TTC549 (cell line): Measurements from ENCODE around the gene PCSK7.

Experiments used
- FAIRE-seq: peaks from 2 replicates; lab custom pipeline; 2012; peaks lifted over from hg19 to GRCh38; lab: Jason Lieb, UNC

The PCSK7 gene

GRCh38 chr11:117230999-117231841 lies 653 bp downstream of the PCSK7 start:
- FAIRE-seq = no peak

DNA sequence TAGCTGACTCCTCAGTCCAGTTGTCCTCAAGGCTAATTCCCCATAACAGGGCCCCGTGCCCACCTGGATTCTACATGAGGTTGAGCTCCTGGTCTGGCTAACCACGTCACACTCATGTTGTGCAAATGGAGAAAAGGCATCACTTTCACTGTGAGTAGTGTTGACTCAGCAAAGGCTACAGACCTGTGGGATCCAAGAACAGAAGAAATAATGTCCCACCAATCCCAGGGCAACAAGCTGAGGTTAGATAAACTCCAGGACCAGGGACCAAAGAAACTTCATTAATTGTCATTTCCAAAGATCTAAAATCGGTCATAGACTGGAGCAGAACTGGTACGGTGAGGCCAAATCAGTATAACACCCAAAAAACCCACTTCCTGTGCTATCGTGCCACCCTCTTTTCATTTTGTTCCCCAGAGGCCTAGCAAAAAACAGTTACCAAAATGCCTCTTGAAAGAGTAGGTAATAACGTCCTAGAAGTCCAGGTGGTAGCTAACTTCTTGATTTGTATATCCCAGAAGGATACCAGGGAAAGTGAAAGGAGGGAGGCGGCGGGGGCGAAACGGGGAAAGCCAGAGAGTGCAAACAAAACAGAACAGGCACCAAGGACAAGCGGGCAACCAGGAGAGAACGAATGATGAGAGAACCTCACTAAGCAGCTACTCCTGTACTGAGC lies 1.4 kb downstream of the PCSK7 start:
- no peak for FAIRE-seq

DNA sequence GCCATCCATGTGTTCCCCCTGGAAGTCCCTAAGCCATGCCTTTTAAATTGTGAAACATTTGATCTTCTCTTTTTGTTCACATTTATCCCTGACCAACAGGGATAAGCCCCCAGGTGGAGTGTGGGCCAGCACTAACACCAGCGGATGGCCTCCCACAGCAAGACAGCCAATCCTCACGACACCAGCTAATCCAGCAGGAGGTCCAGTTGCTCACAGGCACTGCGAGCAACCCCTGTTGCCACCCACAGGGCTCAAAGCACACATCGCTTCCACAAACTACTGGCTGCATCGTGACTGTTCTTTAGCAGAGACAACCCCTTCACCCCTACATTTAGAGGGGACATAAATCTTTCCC lies 2.0 kb downstream of the PCSK7 start:
- FAIRE-seq = no peak

GRCh38 chr11:117229411-117229810 lies 2.5 kb downstream of the PCSK7 start:
- FAIRE-seq = no peak

GRCh38 chr11:117228091-117228490 lies 3.8 kb downstream of the PCSK7 start:
- FAIRE-seq = no peak

DNA sequence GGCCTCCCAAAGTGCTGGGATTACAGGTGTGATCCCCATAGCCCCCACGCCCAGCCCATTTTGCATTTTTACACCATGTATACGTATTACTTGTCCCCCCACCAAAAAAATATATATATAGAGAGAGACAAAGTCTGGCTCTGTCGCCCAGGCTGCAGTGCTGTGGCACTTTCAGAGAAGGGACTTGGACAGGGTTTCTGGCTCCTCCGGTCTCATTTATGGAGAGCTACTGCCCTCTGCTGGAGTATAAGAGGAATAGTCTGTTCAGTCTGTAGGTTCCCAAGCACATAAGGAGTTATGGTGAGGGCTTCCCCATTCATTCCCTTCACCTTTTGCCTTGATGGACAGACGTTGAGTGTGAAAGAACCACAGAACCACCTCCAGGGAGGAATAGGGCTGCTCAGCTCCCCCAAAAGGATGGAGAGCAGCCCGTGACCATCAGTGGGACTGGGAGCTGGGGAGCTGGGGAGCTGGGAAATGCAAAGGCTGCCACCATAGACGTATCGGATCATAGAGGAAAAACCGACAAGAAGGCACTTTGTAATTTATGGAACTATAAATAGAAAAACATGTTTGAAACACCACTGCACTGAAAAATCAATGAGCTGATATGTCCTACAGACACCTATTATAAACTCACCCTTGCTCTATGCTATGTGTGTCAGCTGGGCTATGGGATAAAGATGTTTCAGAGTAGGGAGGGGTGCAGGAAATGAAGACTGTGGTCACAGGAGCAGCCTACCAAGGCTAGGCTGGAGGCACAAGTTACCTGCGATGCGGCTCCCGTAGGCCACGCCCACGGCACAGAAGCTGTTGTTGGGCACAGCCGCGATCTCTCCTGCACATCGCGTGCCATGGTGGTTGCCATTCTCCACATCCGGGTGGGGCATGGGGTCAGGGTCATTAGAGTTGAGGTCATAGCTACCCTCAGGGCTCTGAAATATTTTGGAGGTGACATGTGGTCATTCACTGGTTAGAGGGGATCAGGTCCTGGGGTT lies 5.2 kb downstream of the PCSK7 start:
- peak; percentile 81 for FAIRE-seq

- FAIRE-seq = no peak
These were observed 6.2 kb downstream of the PCSK7 start for GRCh38 chr11:117225553-117226170.

GRCh38 chr11:117223741-117224689 lies 7.9 kb downstream of the PCSK7 start:
- no peak for FAIRE-seq

DNA sequence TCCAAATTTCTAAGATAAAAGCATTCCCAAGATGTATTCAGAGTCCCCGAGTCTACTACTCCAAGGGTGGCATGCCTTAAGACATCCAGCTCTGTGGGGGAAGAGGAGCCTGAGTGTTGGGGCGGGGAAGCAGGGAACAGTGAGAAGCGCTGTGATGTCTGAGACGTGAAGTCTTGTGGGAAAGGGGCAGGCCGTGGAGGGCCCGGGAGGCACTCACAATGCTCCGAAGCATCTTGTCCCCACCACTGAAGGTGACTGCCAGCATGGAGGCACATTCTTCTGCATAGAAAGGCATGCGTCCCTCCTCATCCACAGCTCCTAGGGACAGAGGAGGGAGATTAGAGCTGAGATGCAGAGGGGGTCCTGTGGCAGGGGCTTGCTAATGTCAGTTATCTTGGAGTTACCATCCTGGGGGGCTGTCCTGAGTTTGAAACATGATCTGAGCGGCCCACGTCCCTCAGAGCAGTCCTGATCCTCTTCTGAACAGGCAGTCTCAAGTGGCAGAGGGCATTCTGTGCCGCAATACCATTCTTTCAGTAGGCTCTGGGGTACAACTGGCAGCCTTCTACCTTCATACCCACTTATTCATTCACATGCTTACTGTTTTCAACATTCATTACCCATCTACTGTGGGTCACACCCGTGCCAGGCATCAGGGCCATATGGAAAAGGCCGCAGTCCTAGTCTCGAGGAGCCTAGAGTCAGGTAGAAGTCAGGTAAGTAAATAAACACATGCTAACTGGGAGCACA lies 8.7 kb downstream of the PCSK7 start:
- no peak for FAIRE-seq

DNA sequence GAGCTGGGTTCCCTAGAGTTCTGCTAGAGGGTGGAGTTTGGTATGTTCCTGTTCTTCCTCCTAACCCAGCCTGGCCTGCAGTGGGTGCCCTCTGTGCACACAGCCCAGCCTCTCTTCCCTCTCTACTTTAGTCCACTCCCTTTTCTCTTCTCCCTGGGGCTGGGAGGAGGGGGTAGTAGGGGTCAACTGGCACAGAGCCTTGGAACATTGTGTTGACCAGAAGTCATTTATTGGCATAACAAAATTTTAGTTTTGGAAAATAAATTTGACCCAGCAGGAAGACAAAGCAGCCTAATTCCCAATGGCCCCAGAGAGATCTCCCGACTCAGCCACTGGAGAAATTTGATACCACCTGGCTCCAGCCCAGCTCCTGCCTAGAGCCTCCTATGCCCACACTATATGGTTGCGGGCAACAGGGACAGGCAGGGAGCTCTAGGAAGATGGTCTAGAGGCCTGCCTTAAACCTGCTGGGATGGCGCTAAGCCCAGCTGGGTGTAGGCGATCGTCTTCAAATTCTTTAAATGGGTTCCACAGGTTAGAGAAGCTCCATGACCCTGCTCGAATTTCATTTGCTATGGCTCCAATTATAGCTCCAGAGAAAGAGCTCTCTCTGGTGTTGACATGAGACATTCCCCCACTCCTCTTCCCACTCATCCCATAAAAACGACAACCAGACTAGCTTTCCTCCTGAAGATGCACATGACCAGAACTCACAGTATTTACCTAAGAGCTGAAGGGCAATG lies 9.9 kb downstream of the PCSK7 start:
- no peak for FAIRE-seq

- FAIRE-seq = no peak
These were observed 10.7 kb downstream of the PCSK7 start for GRCh38 chr11:117220999-117221774.

DNA sequence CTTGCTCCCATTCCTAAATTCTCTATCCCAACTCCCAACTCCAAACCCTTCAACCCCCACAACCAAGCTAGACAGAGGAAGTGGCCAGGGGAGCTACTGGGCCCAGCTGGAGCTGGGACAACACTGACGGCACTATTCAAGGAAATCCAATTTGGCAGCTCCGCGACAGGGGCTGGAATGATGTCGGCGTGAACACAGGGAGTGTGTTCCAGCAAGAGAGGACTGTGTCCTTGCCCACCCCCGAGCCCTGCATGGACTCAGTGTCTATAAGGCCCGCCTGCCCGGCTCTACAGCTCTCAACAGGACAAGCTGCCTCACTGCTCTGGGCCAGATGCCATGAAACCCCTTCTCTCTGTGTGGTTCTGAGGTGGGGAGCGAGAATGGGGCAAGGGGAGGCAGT lies 11.3 kb downstream of the PCSK7 start:
- no peak for FAIRE-seq

DNA sequence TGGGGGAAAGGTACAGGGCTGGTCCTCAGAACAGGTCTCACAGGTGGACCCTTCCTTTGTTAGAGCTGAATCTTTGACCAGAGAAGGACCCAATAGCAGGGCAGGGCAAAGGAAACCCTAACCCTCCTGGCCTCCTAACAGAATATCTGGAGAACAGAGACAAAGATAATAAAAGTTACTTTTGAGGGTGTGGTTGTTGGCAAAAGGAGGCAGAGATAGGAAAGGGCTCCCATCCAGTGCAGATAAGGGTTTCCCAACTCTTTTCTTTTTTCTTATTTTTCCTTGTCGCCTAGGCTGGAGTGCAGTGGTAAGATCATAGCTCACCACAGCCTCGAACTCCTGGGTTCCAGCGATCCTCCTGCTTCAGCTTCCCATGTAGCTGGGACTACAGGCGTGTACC lies 11.9 kb downstream of the PCSK7 start:
- no peak for FAIRE-seq

DNA sequence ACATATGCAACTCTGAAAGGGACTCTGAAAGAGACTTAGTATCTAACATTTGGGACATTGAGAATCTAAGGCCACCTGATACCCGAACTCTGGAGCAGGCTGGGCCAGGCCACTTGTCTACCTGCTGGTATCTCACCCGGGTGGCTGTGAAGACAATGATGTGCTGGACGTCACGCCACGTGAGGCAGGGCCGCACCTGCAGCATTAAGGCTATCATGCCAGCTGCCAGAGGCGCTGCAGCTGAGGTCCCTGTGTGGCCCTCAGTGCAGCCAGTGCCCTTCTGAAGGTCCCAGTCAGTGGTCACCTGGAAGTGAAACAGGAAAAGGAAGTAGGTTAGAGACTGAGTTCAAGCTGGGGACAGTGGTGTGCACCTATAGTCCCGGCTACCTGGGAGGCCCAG lies 12.4 kb downstream of the PCSK7 start:
- FAIRE-seq = no peak

DNA sequence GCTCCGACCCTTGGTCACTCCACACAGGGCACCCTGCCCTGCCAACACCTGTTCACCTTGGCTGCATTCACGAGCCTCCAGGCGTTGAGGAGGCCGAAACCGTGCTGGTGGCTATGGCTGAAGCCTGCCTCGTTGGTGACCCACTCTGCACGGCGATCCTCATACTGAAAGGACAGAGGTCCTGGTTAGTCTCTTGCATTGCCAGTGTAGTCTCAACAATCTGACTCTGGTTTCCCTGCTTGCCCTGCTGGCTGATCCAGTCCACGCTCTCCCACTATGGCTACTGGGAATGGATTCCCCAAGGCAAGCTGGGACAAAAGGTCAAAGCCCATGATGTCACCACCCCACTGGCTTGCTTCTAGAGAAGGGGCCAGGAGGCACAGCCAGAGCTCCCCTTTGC lies 12.9 kb downstream of the PCSK7 start:
- no peak for FAIRE-seq

DNA sequence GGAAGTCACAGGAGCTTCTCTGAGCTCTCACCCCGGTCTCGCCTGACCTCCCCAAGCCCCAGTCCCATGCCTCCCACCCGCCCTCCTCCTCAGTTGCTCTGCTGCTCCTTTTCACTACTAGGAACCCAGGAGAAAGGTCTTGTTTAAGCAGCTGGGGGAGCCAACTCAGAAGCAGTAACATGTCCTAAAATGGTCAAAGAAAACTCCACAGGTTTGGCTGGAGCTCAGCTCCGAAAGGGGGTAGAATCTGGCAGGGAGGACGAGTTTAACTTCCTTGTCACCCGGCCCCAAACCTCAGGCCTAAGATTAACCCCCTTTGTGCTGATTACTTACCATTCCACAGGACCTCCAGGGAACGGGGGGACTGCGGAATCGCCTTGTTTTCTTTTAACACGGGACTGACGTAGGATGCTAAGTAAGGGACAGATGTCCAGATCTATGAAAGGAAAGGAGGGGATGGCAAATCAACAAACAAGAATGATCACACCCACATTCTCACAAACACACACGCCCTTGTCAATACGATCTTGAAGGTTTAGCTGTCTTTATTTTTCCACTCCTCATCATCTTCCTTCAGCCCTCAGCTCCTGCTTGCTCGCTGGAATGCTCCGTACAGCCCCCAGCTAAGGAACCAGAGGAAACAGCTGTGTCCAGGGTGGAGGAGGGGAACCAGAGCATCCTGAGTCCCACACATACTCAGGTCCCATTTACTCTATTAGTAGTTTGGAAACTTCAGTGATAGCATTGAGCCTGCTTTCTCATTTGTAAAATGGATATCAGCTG lies 13.5 kb downstream of the PCSK7 start:
- no peak for FAIRE-seq

DNA sequence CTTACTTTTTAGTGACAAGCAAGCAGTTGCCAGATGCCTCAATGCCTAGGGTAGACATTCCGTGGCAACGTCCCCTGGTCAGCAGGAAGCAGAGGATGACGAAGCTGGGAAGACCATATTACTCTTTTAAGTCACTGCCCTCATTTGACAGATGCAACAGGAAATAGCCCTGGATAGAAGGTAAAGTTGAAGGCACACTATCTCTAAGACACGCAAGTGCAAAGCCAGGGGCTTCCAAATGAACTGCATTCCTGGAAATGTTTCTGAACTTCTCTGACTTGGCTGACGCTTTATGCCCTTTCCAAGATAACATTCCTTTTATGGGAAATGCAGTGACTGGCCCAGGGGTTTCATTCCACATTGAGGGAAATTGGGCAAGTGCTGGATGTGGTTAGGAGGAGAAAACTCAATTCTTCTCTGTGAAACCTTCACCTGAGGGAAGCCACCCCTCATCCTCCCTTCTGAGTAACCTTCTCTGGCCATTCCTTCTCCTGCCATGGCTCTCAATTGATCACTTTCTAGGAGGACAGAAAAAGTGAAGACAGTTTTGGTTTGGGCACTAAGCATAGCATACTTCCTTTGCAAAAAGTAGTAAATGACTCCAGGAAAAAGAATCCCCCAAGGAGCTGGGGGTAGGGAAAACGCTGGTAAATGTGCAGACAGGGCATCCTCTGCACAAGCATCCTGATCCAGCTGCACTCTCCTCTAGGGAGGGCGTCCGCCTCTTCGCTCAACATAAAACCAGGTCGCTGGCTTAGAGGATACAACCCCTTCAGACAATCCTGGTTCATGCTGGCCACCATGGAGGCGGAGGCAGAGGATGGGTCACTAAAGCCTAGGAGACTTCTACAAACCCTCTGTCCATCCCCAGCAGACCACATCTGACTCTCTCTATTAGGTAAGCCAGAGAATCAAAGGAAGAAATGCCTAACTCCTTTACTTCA lies 14.5 kb downstream of the PCSK7 start:
- FAIRE-seq = no peak
